Measurements from ENCODE around the gene TLX3.

GRCh38 chr5:171344936-171345608 is 36.0 kb downstream of the TLX3 start:
- TF ChIP-seq CTCF (IDR thresholded peaks at IDR 0.05; ENCODE audit: low read depth, low read length) (no peak), EZH2phosphoT487 (IDR thresholded peaks at IDR 0.05; ENCODE audit: low read depth) (no peak)

Data from OCI-LY3 (cell line).